Hematopoietic multipotent progenitor cell treated with erythropoietin and hydrocortisone succinate and interleukin-3 and kit ligand, for 17 days (in vitro differentiated cells): ENCODE measurements around the gene FSTL4.

Experiments used
- DNase-seq: peaks from one replicate; pipeline ENCODE4 v3.0.0-alpha.2; 2015; ENCODE audit warnings: low spot score

FSTL4 gene

DNA sequence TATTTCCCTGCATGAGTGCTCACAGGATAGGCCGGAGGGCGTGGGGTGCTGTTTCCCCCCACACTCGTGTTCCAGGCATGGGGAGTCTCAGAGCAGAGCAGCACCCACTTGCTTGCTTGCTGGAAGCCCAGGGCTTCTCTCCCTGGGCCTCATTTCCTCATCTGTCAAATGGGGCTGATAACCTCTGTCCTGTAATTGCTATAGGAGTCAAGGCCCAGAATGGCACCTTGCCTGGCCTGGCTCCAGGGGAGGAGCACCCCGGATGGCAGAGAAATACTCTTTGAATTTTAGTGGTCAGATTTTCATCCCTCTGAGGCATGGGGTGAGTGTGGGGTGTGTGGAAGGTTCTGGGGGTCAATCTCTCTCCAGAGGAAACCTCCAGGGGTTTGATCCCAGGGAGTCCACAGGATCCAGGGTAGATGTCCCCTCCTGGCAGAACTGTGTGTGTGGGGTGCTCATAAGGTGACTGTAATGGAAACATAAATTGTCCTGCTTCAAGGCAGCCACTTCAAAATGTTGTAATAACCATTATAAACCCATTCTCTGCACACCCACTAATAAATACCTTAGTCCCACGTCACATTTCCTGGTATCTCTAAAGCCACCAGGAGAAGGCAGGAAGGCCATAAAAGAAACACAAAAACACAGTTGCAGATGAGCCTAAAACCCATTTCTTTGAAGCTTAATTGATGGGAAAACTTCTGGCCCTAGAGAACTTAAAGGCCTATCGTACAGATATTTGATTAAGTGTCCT, 272.2 kb downstream of the FSTL4 start:
- DNase-seq: no peak

DNA sequence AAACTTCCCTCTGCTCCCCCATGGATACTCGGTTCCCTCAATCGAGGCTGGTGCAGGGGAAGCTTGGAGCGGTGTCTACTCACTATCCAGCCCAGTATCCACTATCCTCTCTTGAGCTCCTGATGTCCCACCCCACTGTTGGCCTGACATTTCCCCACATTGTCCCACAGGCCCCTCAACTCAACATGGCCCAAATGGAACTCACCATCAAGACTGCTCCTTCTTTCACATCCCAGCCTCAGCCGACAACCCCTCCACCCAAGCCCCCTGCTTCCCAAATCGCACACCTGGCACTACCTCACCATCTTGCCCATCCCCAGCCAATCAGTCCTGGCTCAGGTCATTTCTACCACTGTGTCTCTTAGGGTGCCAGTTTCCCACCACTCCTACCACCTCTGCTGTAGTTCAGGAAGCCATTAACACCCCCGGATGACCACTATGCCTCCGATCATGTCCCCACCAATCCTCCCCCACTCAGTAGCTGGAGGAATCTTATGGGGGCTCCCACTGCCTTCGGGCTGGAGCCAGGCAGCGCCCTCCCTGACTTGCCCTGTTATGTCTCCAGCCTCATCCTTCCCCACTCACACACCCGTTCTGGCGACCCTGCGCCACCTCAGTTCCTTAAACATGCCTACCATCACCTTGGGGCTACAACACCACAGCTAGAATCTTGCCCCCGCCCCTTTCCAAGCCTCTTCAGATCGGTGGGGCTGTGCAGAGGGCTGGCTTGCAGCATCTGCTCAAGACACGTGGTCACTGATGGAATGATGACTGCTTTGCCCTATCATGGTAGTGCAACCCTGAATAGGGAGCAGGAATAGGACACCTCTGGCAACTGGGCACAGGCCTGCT, 273.6 kb downstream of the FSTL4 start:
- no peak for DNase-seq

DNA sequence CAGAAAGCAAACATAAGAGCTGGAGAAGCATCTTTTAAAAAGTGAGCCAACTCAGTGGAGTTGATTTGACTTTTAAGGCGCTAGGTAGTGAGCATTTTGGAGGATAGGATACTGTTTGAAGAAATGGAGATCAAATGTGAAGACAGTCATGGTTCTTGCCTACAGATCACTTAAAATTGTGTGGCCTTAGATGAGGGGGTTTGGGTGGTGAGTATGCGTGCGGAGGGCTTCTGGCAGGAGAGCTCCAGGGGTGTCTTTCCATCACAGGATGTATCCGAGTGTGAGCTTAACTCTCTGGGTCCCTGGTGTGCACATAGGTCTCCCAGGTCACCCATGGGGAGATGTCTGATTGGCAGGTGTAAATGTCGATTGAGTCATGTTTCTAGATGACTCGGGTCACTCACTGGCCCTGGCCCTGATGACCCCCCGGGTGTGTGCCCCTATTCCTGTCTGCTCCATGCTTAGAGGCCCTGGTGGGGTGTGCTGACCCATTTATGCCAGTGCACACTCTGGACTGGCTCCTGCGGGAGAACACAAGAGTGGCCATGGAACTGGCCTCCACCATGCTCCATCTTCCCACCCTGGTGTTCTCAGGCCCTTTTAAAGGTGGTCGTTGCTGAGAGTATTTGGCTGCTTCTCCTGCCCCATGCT, 274.4 kb downstream of the FSTL4 start:
- DNase-seq: no peak

DNA sequence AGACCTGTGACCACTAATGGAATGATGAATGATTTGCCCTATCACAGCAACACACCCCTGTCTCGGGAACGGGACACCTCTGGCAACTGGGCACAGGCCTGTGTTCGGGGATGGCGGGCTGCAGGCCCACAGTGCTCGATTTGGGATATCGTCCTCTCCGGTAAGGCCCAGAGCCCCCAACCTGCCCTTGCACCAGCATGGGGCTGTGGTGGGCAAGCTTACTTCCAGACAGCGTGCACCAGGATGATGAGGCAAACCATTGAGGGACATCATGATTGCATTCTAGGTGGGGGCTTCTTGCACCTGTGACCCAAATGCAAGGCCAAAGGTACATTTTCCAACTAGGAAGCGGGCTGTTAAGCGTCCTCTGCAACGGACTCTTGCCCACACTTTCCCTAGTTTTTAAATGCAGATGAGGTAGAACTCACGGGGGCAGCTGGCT, 275.4 kb downstream of the FSTL4 start:
- no peak for DNase-seq

DNA sequence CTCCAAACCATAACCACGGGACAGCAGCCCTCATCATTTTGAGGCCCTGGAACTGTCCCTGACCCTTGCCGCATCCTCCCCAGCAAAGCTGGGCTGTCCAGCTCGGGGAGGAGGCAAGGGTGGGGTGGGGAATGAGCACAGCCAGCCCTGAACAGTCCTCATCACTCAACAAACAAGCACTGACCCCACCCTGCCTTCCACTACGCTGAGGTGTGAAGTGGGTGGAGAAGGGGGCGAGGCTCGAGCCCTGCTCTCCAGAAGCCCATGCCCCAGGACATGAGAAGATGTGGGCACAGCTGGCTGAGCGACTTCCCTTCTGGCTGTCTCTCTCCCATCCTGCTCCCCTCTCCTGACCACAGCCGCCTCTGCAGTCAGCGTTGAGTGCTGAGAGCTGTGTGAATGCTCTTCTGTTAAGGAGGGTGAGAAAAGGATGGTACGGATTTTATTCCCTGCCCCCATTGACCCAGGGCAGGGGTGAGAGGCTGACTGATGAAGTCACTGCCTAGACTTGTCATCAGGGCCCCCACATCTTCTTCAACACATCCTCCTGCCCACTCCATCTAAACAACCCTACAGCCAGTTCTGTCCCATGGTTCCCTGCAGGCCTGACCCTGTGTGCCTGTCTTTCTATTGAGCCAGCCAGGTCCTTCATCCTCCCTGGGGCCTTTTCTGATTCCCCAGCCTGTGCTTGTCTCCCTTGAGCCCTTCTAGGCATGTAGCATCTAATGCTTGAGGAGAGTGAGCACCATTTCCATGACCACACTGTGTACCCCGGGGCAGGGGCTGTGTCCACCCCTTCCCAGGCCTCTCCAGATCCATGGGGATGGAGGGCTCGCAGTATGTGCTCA, 276.0 kb downstream of the FSTL4 start:
- no peak for DNase-seq

DNA sequence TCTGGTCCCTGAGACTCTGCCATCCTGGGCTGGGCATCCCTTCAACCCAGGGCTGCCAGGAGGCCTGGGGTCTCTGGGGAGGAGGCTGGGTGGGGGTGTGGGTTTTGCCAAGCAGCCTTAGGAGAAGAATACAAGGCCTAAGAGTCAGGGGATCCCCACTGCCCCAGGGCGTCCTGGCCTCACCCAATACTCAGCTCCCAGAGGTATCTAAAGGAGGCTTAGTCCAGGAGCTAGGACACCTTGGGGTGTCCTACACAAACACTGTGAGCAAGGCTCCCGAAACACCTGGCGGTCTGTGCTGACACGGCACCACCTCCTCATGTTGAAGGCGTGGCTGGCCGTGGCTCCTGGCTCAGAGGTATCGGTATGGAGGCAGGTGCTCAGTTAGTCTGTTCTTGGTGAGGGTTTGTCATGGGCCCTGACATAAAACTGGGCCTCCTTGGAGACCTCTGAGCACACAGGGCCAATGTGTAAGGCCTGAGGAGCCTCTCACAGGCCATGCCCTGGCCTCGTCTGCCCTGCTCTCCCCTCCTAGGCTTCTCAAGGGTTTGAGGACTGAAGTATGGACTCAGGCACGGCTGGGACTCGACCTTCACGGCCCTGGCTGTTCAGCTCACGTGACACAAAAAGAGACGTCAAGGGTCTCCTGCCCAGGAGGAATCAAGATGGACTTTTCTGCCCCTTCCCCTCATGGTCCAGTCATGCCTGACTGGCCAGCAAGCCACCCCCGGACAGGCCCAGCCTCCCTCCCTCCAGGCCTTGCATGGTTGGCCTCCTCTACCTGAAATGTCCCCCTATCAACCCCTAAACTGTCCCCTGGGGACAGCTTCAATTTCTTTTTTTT, 277.3 kb downstream of the FSTL4 start:
- DNase-seq: no peak

DNA sequence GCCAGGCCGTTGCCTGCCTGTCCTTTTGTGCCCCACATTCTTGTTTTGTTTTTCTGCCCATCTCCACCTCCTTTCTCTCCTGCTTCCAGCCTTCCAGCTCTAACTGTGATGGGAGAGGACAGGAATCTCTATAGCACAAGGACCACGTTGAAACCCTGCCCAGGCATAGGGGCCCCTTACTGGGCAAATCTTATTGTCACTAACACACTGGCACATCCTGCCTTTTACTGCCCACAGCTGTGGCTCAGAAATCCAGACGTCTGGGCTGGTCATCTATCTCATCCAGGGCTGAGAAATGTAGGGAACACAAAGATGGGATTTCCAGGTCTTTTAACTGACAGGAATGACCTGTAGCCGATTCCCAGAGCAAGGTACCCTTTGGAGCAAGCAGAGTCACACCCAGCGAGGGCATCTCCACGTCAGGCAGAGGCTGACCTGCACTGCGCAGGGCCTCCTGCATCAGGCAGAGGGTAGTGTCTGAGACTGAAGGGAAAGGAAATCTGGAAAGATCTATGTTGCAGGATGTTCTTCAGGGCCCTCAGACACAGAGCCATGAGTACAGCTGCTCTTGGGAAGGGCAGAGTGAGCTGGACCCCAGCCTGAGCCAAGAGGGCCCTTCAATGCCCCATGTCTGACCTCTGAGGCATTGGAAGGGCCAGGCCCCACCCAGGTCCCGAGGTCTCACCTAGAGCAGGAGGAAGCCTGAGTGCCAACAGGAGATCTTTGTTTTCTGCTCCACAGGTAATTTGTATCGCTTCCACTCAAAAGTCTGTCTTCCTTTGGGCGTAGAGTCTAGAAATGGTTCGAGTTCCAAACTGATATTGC, 278.8 kb downstream of the FSTL4 start:
- no peak for DNase-seq

DNA sequence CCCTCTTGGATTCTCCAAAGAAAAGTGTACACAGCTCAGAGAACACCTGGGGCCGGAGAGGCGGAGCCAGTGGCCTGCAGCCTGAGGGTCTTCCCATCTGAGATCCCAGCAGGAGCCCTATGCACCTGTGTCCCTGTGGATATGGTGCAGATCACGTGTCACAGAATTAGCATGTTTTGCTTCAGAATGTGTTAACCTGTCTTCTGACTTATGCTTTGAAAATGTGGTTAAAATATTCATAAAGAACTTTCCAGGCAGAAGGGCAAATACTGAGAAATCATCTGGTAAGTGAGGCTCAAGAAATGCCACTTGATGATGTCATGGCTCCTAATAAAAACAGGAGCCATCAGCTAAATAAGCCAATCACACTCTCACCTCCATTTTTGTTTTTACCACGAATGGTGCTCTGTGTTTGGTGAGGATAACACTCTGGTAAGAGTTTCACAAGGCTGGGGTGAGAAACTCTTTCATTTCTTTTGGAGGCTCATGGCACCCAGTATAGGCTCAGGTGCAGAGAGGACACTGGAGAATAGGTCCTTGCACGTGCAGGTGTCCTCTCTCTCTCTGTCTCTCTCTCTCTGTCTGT, 279.8 kb downstream of the FSTL4 start:
- DNase-seq: no peak

DNA sequence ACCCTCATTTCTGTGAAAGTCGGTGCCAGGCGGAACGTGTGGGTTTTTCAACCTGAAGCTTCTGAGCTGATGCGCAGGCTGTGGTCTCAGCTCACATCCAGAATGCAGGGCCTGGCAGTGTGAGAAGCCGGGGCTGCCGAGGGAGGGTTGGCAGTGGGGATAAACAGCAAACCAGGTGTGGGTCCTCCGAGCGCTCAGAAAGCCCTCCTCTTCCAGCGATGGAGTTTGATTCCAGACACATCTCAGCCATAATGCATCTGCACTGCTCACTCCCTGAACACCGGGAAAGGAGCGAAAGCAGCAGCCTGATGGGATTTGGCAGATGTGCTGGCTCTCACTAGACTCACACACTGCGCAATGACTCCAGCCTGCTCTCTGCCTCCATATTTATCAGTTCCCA, 280.4 kb downstream of the FSTL4 start:
- no peak for DNase-seq

DNA sequence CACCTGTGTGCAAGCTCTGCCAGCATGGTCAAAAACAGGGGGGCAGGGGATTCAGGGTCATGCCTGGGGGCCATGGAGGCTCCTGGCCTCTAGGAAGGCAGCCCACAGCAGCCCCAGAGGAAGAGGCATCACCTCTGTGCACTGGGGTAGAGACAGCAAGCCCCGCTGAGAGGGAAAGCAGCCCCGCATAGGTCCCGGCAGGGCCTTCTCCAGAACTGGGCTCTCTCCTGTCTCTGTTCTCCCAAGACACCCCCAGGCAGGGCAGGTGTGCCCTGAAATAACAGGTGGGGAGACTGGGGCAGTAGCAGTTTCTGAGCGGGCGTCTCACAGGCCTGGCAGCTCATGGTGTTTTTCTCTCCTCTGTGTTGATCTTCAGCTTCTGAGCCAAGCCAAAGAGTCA, 281.4 kb downstream of the FSTL4 start:
- no peak for DNase-seq

DNA sequence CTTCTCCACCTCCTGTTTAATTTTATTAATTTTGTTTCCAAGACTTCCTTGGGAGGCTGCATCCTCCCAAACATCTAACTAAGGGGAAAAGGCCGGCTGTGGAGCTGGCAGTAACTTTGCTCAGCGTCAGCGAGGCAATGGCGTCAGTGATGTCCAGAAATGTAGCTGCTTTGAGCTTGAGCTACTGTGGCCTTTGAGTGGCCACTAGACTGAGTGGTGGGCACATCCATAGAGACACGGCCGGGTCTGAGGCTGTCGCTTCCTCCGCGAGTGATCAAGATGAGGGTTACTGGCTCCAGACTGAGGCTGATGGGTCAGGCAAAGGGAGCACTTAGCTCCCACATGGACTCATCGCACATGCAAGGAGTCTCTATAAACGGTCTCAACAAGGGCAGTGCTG, 283.5 kb downstream of the FSTL4 start:
- no peak for DNase-seq

DNA sequence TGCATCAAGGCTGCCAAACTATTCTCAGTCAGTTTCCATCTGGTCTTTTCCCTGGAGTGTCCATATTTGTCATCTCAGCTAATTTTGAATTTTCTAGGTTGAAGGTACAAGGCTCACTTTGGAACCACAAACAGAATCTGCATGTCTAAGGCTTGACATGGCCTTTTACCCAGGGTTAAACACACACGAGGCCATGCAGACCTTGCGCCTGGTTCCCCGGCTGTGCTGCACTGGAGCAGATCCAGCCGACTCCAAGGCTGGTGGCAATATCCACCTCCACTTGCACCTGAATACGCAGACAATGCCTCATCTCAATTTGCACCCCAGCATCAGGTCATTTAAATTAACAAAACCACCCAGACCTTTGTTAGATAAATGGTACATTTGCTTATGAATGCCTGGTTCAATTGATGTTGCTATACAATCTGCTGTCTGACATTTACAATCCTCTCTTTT, 284.4 kb downstream of the FSTL4 start:
- no peak for DNase-seq

DNA sequence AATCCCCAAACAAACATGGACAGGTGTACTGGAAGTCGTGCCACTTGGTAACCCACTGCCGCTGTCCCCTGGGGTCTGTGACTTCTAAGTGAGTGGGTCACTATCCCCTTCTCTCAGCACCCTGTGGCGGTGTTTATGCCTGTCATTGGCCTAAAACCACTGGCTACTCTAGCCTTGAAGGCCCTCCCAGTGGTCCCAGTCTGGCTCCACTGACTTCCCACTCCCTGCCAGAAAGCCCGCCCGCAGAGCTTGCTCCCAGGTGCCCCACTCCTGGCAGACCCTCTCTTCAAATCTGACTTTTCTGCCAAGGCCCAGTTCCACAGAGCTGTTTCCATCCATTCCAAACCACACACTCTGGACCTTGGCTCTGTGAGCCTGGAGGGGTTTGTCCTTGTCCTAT, 286.0 kb downstream of the FSTL4 start:
- no peak for DNase-seq

DNA sequence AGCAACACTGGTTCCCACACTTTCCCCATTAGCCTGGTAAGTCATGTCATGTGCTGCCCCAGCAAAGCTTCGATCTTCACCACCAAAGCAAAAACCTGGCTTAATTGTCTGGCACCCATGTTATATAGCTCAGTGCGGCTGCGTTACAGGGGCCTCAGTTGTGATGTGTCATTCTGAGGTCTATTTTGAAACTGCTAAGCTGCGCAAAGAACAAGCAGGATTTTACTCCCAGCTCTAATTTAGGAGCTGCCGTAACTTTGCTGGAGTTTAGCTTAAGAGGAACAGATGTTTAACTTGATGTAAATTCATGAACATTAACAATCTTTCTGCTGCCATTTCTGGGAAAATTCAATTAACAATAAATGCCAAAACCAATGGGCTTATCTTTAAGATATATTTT, 286.5 kb downstream of the FSTL4 start:
- no peak for DNase-seq

DNA sequence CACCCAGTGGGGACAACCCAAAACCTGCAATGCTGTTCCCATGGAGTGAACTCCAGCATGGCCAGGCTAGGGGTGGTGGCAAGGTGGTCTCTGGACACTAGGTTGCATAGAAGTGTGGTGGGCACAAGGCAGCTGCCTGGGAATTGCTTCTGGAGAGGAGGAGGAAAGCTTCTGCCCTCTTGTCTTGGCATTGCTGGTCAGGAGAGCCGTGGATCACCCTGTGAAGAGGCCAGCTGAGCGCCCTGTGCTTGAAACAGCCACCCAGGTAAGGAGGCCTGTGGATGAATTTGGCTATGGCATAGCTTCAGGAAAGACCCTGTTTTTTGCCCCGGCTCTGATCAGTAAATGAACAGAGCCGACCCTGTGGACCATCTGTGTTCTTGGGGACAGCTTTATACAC, 287.4 kb downstream of the FSTL4 start:
- no peak for DNase-seq

DNA sequence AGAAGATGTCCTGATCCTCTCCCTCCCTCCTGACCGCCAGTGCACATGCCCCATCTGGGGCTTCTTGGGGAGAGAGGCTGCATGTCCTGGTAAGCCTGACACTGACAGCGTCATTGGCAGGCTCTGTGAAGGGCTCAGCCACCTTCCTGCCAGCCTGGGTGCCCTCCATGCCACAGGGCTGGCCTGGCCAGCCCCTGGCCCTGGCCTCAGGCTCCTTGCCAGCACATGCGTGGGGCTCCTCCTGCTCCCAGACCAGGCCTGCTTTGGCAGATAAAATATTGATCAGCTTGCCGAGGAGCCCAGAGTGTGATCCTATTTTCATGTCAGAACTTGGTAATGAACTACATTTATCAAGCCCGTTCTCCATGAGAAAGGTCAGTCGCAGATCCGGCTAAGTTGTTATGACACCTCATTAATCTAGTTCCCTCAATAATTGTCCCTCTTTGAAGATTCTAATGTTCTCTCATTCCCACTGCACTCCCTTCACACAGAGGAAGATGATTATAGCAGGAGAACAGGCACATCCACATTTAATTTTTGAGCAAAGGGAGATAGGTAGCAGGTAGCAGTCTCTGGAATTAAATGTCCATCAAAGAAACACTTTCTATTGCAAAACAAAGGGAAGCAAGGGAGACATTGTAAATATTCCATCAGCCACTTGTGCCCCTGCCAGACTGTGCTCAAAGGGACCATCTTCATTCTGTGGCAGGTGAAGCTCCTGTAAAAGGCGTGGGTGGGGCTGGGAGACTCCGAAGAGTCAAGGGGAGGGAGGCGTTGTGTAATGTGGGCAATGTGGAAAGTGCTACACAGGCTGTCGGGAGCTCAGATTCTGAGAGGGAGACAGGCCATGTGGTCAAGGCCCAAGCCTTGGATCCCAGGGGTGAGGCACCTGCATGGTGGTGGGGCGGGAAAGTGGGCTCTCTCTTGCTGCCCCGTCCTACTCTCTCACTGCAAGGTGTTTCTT, 288.6 kb downstream of the FSTL4 start:
- no peak for DNase-seq

DNA sequence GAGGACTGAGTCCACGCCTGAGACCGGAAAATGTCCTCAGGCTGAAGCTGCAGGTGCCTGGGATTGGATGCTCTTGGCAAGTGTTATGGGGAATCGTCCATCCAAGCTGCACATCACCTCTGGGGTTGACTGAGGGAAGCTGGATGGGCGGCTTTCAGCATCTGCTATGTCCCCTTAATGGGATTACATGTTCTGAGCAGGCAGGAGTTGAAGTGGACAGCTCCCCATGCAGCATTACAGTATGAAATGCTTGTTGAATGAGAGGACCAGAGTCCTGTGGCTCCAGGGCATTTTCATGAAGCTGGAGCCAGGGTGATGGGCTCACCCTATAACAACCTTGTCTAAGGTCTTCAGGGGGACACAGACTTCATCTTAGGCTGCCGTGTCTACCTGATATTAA, 289.6 kb downstream of the FSTL4 start:
- no peak for DNase-seq

DNA sequence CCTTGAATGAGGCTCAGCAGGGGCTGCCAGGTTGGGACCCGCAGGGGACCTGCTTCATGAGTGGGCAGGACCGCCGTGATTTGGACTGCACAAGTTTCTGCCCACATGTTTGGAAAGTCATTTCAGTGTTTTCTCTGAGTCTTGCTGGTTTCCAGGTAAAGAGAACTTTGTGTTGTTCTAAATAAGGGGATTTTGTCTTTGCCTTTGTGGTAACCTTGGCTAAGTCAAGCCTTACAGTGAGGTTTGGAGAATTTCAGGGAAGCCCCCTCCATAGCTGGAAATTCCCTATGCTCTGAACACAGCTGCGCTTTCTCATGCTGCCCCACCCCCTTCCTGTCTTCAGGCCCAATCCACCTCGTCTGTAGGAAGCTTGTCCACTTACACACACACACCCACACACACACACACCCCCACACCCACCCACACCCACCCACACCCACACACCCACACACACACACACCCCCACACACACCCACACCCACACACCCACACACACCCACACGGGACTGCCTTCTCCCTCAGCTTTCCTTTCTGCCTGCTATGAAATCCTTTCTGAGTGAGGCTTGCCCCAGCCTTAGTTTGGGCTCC, 290.4 kb downstream of the FSTL4 start:
- no peak for DNase-seq
